ENCODE measurements around the gene TBC1D10B. TPM values are rescaled to one million over a fixed set of nuclear protein-coding genes. Genes with fewer than 3 reads are reported as not detected.

TBC1D10B gene
- total RNA-seq, 6 experiments from 2014 or later, result 44.6 to 51.6 (median 46.3) TPM

GRCh38 chr16:30407102-30407803 is 37.0 kb upstream of the TBC1D10B start, which contains the start of gene ZNF771:
Gene ZNF771 (plus strand): TSS chr16:30407606. CDS start chr16:30408054, 448 bp downstream.
- DNase-seq, result peak; percentile 71
- H3K9me3 Mint-ChIP-seq, result no peaks in the 10 kb centered on the region
- peak within 1 kb of the TSS; percentile 91 for H3K4me3 Mint-ChIP-seq
- peaks cover 31% of the 10 kb centered on the region for H3K4me1 Mint-ChIP-seq (ENCODE audit: low read depth)
- peak within 1 kb of the TSS; percentile 84 for H3K27ac Mint-ChIP-seq
- peaks cover 4% of the 10 kb centered on the region for H3K36me3 Mint-ChIP-seq (ENCODE audit: low read depth)
- peaks cover 1% of the 10 kb centered on the region; the same call in 1 of the 2 replicates for H3K27me3 Mint-ChIP-seq (ENCODE audit: insufficient read depth)
- peak; percentile 28 for TF ChIP-seq CTCF (IDR thresholded peaks at IDR 0.05)

- Mint-ChIP-seq H3K4me3 (peak overlapping the region; percentile 91), H3K4me1 (ENCODE audit: low read depth) (peaks cover 28% of the 10 kb centered on the region), H3K27ac (peak overlapping the region; percentile 84), H3K27me3 (ENCODE audit: insufficient read depth) (peaks cover 1% of the 10 kb centered on the region; the same call in 1 of the 2 replicates), H3K36me3 (ENCODE audit: low read depth) (no peaks in the 10 kb centered on the region; the same call in 1 of the 2 replicates), H3K9me3 (no peaks in the 10 kb centered on the region)
- DNase-seq, result no peak
- TF ChIP-seq CTCF (IDR thresholded peaks at IDR 0.05), result no peak
Observed at GRCh38 chr16:30406795-30407101, 36.5 kb upstream of the TBC1D10B start.

GRCh38 chr16:30401768-30402425 is 31.6 kb upstream of the TBC1D10B start:
- Mint-ChIP-seq H3K4me1 (ENCODE audit: low read depth) (peaks cover 27% of the 10 kb centered on the region), H3K9me3 (no peaks in the 10 kb centered on the region), H3K36me3 (ENCODE audit: low read depth) (no peaks in the 10 kb centered on the region), H3K27me3 (ENCODE audit: insufficient read depth) (no peaks in the 10 kb centered on the region), H3K27ac (peak overlapping the region; percentile 96), H3K4me3 (peak overlapping the region; percentile 93)
- no peak for TF ChIP-seq CTCF (IDR thresholded peaks at IDR 0.05)
- DNase-seq, result no peak

- TF ChIP-seq CTCF (IDR thresholded peaks at IDR 0.05), result no peak
- peak overlapping the region; percentile 96 for H3K27ac Mint-ChIP-seq
- H3K4me3 Mint-ChIP-seq, result peak overlapping the region; percentile 93
- no peak for DNase-seq
- H3K36me3 Mint-ChIP-seq (ENCODE audit: low read depth), result no peaks in the 10 kb centered on the region
- no peaks in the 10 kb centered on the region for H3K27me3 Mint-ChIP-seq (ENCODE audit: insufficient read depth)
- H3K9me3 Mint-ChIP-seq, result no peaks in the 10 kb centered on the region
- H3K4me1 Mint-ChIP-seq (ENCODE audit: low read depth), result peaks cover 35% of the 10 kb centered on the region
Observed at GRCh38 chr16:30399435-30400186, 29.3 kb upstream of the TBC1D10B start.

GRCh38 chr16:30398661-30399434 is 28.6 kb upstream of the TBC1D10B start:
- Mint-ChIP-seq H3K9me3 (no peaks in the 10 kb centered on the region), H3K4me3 (no peak overlapping the region), H3K4me1 (ENCODE audit: low read depth) (peaks cover 42% of the 10 kb centered on the region), H3K36me3 (ENCODE audit: low read depth) (no peaks in the 10 kb centered on the region), H3K27me3 (ENCODE audit: insufficient read depth) (no peaks in the 10 kb centered on the region), H3K27ac (peak overlapping the region; percentile 96; the same call in 1 of the 2 replicates)
- TF ChIP-seq CTCF (IDR thresholded peaks at IDR 0.05), result no peak
- no peak for DNase-seq

Measured in HFFc6 (cell line).